Stimulated activated CD8-positive, alpha-beta memory T cell treated with anti-CD3 and anti-CD28 coated beads, Interleukin-7, amount 100 ng/mL, for 1 hour (primary cell): ENCODE measurements around the gene NACC1.

Experiments used
- DNase-seq, 2 donors: peaks; one replicate each; pipeline ENCODE4 v3.0.0-alpha.2; 2020; ENCODE audit warnings: low read depth in 2 of 2

NACC1 gene

DNA sequence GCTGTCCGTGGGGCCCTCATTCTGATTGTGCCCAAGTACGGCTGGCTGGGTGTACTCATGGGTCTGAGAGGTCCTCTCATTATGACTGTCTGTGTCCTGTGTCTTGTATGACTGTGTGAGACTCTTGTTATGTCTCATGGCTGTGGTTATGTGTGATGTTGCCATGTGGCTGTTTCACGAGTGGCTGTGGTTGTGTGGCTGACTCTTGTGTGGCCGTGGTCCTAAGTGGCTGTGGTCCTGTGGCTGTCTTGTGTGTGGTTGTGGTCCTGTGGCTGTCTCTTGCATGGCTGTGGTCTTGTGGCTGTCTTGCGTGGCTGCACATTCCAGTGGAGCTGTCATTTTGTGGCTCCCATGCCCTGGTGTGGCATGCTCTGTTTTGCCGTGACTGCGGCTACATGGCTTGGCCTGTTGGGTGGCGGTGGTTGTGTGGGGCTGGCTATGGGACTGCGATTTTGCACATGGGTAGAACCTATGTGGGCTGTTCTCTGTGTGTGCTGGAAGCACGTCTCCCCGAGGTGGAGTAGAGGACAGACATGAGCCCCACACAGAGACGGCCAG lies 18.0 kb upstream of the NACC1 start:
- DNase-seq: peak; percentile 25 to 36

DNA sequence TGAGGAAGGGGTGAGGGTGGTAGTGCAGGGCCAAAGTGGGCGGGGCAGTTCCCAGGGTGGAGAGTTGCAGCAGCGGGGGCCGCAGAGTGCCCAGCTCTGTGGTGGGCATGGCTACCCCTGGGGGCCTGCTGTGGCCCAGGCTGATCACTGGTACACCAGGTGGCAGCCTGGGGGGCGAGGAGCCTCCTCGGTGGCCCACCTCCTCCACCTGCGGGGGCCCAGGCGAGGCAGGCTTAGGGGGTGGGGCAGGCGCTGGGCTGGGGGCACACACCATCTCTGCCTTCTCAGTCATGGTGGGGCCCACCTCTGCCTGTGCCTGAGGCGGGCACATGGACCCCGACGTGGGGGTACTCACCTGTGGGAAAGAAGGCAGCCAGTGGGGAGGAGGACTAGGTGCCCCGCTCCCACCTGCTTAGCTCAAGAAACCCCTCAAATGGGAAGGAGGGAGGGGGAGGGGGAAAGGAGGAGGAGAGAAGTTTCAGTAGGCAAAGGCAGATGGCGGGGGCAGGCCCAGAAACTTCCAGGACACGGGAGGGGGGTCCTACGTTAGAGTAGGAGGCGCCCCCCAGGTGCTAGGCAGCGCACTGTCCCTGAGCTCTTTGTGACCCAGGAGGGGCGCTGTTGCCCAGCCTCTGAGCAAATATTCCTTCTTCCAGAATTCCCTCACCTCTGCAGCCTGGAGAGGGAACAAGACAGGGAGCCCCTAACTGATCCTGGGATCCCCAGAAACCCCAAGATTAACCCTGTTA lies 17.0 kb upstream of the NACC1 start:
- DNase-seq: no peak

DNA sequence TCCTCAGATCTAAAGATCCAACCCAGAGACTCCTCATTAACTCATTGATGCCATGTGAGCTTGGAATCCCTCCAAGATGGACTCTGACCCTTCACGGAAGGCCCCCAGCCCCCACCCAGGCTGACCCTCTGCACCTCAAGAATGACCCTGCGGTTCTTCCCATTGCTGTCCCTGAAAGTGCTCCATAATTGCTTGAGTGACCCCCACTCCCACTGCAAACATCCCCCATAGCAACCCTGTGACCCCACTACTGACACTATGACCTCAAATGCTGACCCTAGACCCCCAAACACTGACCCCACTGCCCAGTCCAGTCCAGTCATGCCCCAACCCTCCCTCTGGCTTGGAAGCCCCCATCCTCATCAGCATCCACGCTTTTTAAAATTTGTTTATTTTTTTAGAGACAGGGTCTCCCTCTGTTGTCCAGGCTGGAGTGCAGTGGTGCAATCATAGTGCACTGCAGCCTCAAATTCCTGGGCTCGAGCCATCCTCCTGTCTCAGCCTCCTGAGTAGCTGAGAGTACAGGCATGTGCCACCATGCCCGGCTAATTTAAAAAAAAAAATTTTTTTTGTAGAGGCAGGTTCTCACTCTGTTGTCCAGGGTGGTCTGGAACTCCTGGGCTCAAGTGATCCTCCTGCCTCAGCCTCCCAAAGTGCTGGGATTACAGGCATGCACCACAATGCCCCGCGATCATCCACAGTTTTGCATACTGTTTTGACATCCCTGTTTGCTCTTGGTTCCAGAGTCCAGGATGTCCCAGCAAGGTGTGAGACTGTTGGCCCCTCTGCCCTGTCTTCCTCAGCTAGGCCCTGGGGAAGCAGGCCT lies 16.3 kb upstream of the NACC1 start:
- DNase-seq: no peak

DNA sequence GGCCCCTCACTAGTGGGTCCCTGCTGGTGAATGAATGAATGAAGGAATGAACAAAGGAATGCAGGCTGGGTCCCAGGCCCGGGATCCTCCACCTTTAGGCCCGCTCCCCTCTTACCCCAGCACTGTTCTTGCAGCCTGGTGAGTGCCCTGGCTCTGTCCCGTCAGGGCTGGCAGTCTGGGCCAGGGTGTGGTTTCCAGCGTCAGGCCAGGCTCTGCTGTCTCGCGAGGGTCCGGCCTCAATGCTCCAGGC lies 15.7 kb upstream of the NACC1 start:
- DNase-seq: no peak

DNA sequence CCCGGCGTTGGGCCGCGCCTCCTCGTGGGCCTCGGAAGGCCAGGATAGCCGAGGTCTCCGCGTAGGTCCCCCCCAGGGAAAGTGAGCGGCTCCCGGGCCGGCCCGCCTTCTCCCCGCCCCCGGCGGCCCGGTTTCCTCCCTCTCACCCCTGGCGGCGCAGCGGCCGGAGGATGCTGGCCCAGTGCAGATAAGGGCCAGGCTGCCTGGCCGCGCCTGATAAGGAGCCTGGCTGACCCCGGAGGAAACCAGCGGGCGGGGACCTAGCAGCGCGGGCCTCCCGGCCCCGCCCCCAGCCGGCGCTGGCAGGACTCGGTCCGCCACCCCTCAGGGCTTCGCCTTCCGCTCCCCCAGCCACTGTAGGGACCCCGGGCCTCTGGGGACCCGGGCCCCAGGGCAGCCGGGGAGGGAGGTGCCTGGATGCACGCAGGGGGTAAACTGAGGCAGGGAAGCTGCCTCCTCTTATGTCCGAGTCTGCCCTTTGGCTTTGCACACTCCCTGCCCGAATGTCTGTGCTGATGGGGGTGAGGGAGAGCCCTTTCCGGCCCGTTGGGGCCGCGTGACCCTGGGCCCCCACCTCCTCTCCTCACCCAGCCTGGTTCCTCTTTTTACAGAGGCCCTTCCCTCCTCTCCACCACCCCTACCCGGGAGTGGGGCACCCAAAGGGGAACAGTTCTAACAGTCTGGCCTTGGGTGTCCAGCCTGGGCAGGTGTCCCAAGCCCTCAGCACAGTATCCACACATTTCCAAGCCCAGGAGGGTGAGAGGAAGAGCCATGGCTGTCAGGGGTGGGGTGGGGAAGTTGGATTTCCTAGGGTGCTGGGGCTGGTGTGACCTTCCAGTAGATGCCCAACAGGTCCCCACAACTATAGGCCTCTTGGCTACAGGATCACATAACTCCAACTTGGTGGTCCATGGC lies 15.1 kb upstream of the NACC1 start, which contains the start of gene LYL1:
LYL1 (minus strand) TSS at position 193 of the 915 bp plus-strand sequence. CDS start 1,687 bp downstream, outside the sequence.
- DNase-seq: no peak

DNA sequence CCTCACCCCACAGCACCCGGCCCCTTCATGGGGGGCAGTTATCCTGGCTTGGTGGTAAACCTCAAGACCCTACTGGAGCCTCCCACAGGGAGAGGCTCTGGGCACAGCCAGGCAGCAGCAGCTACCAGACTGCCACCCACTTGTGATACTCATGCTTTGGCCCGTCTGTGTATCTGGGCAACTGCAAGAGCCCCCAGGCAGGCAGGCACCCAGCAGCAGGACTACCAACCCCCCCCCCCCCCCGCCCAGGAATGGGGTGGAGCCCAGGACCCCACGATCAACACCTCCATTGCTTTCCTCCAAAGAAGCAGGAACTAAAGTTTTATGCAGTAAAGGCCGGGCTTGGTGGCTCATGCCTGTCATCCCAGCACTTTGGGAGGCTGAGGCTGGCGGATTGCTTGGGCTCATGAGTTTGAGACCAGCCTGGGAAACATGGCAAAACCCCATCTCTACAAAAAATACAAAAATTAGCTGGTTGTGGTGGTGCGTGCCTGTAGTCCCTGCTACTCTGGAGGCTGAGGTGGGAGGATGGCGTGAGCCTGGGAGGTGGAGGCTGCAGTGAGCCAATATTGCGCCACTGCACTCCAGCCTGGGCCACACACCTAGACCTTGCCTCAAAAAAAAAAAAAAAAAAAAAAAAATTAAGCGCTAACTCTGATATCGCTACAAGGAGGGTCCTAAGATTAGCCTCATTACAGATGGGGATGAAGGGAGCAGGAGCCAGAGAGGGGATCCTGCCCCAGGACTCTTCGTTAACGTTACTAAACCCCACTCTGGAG lies 14.3 kb upstream of the NACC1 start:
- no peak for DNase-seq

DNA sequence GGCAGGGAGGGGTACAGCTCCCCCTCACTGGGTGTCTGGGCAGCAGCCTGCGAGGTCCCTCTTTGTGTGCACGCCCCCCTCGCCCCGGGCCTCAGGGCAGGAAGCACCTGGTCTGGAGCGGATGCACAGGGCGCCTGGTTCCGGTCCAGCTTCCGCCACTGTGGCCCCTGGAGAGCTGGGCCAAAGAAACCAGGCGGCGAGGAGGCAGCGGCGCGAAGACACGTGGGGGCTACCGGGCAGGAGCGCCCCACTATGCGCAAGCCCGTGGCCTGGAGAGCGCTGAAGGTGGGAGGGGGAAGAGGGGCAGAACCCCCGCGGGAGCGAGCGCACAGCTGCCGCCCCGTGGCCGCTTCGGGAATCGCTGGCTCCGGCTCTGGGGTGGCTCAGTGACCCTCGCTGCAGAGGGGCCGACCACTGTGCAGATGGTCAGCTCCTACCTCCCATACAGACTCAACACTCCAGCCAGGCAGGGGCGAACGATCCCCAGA lies 13.7 kb upstream of the NACC1 start:
- DNase-seq: peak in 1 of 2 donors; percentile 53

DNA sequence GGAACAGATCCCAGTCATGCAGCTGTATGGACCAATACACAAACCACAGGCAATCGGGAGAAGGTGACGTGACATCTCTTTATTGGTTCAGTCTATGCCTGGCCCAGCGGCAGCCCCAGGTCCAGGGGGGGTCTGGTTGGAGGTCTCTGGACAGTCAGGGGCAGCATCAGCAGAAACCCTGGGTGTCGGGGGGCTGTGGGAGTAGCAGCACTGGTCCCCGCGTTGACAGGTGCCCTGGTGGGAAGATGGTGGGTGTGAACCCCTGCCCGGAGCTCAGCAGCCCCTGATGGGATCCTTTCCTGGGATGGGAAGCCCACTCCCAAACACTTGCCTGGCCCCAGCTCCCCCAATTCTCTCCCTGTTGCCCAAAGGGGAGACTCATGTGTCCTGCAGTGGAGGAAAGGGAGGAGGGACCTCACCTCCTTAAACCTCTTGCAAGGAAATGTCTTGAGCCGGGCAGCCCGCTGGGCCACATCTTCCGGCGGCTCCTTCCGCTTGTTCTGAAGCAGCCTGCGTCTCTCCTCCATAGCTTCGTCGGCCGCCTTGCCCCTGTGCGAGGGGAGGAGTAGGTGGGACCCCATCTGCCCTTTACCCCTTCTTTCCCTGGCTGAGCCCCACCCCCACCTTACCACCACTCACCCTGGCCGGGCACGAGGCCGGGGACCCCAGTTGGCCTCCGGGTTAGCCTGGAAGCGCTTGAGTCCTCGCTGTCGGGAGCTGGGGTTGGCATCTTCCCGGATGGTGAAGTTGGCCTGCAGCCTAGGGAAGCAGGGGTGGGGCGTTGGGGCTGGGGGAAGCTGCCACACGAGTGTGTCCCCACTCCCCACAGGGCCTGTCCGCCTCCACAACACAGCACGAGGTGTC lies 13.0 kb upstream of the NACC1 start:
- DNase-seq: no peak

DNA sequence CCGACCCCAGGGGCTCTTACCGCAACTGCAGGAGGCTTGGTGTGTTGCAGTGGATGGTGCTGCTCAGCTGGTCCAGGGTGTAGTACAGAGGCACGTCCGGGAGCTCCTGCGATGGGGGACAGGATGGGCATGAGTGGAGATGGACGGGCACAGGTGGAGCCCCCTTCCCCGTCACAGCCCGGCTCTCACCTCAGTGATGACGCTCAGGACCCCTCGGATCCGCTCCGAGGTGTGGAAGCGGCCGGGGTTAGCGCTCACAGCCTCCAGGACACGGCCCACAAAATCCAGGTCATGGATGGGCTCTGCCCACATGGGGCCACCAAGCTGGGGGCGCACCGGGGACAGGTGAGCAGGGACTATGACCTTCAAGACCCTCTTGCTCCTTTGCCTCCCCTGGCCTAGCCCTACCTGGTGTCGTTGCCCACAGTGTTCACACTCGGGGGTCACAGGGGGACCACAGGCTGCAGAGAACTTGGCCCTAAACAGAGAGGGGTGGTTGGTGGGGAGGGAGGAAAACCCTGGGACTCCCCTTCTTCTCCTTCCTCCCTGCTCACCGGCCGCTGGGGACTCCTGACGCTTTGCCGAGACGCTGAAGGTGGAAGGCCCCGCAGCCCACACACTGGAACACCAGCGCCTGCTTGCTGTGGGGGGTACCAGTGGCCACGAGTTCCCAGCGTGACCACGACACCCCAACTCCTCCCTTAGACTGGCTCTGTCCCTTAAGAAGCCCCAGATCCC lies 8.5 kb upstream of the NACC1 start:
- DNase-seq: no peak

DNA sequence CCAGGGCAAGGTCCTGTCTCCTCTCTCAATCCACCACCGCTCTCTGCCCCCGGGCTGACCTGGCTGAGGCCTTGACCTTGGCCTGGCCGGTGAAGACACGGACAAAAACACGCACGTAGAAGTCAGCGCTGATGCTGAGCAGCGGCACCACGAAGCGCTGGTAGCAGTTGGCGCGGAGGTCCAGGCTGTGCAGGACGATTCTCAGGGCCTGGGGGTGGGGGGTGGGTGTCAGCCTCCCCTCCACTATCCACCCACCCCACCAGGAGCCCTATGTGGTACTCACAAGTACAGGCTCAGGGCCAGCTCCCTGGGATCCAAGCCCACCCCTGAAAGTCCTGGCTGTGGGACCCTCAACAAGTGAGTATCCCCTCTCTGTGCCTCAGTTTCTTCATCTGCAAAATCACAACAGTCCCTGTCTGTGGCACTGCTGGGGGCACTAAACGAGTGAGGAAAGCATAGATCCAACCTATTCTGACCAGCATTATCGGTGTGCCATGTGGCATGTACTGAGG lies 7.9 kb upstream of the NACC1 start:
- DNase-seq: no peak

DNA sequence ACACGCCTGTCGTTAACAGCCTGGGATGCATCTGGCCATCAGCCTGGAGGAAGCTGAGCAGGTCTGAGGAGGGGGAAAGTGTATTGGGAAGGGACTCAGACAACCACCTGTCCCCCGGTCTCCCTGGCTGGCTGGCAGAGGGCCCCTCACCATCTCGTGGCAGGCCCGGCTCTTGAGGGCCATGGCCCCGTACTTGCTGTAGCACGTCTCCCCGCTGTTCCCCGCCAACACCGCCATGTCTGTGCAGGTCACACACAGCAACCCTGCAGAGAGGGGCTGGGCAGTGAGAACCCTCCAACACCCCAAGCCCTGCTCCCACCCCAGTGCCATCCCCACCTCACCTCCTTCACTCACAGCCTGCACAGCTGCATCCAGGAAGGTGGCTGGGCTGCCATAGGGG lies 5.5 kb upstream of the NACC1 start:
- no peak for DNase-seq

DNA sequence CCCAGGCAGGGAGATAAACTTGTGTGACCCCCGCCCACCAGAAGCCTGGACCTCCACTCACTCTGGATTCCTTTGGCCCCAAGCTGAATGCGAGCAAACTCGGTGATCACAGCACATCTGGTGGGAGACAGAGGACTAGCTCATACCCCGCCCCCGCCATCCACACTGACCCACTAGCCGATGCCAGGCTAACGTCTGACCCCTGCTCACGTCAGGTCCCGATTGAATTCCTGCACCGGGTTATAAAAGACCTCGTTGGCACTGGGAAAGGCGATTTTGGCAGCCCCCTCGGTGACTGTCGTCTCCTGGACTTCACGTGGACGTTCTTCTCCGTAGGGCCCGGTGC lies 2.2 kb upstream of the NACC1 start:
- DNase-seq: no peak

DNA sequence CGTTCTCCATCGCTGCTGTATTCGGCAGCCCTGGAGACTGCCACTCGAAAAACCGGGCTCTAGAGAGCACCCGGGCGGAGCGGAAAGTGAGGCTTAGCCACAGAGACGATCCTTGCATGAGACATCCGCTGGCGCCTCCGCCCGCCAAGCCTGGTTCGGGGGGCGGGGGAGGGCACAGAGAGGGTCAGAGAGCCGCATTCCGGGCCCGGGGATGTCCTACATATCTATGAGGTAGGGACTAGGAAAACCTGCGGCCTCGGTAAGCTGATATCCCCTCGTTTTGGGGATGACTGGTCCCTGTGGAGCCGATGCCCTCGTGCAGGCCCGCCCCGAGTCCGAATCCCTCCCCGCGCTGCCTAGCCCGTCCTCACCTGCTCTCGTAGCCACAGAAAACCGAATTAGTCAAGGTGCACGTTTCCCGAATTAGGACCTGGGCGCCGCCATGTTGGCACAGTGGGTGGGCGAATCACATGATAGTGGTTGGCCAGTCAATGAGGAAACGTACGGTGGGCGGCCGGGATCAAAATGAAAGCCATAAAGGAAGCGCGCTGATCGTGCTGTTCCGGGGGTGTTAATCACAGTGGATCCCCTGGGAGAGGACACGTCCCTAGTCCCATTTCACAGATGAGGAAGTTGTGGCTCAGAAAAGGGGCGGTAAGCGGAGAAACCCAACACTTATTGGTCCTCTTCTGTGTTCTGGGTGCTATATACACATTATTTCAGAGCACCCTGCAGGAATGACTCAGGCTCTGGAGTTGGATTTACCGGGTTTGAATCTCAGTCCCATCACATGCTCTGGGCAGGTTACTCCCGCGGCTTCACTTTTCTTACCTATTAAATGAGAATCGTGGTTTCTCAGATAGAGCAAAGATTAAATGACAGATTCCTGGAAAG lies 1.5 kb upstream of the NACC1 start, which contains the start of gene TRMT1:
TRMT1 (minus strand) TSS at position 459 of the 894 bp plus-strand sequence; CDS start at position 118, 341 bp downstream.
- DNase-seq: peak; percentile 74 to 77

DNA sequence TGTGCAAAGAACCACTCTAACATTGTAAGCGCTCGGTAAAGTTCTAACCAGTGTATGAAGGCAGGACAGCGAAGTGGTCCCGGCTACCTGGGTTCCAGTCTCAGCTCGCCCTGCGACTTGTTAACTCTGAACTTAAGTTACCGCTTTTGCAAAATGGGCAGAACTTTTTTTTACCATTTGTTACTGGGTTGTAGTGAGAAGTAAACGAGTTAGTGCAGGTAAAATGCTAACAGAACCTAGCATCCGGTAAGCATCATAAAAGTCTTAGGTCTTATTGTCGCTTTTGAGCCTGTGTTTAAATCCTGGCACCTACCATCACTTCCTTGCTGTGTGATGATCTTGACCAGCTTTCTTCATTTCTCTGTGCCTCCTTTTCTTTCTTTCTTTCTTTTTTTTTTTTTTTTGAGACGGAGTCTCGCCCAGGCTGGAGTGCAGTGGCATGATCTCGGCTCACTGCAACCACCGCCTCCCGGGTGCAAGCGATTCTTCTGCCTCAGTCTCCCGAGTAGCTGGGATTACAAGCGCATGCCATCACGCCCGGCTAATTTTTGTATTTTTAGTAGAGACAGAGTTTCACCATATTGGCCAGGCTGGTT lies 790 bp upstream of the NACC1 start:
- no peak for DNase-seq

DNA sequence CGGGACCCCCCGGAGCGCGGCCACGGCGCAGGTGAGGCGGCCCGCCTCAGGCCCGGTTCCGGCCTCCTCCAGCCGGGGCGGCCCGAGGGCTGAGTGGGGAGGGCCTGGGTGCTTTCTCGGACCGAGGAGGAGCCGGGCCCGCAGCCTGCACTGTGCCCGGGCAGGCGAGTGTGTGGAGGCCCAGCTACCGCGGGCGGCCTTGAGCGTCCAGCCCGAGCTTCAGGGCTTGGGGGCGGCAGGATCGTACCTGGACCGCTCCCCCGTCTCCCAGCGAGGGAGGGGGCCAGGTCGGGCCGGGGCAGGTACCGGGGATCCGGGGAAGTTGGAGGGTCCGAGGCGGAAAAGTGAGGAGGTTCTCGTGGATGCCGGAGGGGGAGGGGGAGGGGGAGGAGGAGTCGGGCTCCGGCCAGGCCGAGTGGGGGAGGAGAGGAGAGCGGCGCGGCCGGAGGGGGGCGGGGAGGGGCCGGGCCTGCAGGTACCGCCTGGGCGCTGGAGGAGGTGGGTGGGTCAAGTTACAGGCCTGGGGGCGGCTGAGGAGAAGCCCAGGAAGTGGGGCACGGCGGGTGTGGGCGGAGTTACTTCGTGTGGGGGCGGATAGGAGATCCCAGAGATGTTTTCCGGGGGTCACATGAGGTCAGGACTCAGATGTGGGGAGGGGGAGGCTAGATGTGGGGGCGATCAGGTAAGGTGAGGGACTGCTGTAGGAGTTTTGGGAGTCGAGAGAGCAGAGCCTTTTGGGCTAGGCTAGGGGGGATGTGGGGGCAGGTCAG lies 545 bp downstream of the NACC1 start:
- no peak for DNase-seq

DNA sequence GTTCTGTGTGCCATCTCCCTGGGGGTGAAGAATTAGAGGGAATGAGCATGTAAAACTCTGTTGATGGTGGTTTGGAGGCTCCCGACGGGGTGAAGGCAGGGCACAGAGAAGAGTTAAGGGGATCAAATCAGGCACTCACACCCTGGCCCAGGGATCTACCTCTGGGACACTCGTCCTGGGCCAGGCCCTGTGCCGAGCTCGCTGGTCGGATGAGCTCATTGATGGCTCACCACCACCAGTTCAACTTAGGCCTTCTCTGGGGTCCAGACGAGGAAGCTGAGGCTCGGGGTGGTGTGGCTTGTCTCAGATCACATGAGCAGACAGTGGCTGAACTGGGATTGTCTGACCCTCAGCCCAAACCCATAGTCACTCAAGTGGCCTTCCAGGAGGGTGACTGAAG lies 1.6 kb downstream of the NACC1 start:
- no peak for DNase-seq

DNA sequence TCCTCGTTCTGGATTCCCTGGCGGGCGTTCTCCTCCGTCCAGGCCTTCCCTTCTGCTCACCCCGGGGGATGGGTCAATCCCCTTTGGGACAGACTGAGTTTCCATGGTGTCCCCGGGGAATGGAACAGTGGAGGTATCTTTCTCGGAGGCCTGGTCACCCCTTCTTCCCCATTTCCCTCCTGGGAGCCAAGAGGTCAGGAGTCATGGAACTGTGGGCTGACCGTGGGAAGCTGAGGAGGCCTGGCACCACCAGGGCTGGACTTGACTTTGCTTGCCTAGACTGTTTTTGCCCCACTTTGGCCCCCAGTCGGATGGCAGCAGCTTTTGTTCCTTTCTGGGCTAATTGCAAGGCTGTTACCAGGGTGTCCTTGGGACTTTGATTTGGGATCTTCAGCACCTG lies 2.0 kb downstream of the NACC1 start:
- DNase-seq: no peak
